CD4-positive, alpha-beta T cell treated with Interleukin-17A for 1 hour (primary cell): ENCODE data around the gene CFAP68.

Experiments used
- DNase-seq: peaks from one replicate; pipeline ENCODE4 v3.0.0-alpha.2; 2020

CFAP68 gene, protein sequence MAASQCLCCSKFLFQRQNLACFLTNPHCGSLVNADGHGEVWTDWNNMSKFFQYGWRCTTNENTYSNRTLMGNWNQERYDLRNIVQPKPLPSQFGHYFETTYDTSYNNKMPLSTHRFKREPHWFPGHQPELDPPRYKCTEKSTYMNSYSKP

DNA sequence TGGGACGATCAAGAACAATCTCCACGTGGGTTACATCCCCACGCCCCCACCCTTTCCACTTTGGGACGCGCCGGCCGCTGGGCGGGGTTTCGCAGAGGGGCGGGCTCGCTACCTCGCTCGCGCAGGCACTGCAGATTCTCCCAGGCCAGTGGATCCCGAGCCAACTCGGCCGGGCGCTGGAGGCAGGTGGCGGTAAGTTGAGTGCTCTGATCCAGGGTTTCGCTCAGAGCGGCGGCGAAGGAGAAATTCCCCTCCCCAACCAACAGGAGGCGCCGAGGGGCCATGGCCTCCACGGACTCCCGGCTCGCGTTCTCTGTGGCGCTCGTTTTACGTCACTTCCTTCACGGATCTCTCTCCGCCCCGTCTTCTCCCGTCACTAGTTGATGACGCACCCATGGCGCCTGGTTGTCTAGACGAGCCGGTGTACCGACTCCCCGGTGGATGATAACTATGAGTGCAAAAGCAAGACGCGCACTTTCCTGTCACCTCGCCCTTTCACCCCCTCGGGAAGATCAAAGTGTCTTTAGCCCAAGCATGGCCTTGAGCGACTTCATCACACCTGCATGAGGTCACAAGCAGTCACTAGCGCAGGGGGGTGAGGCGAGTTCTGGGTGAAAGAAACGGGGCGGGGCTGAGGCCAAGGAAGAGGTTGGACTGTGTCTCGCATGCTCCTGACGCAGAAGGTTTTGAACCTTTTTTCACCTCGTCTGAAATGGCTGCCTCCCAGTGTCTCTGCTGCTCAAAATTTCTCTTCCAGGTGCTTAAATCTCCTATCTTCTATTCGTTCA lies at the start of gene CFAP68, which contains the start of gene FDXACB1:
CFAP68 (plus strand) TSS at position 693 of the 788 bp plus-strand sequence; CDS start at position 713, 20 bp downstream.
FDXACB1 (minus strand) TSS at position 317 of the 788 bp plus-strand sequence; CDS start at position 284, 33 bp downstream.
- DNase-seq = peak; percentile 97

DNA sequence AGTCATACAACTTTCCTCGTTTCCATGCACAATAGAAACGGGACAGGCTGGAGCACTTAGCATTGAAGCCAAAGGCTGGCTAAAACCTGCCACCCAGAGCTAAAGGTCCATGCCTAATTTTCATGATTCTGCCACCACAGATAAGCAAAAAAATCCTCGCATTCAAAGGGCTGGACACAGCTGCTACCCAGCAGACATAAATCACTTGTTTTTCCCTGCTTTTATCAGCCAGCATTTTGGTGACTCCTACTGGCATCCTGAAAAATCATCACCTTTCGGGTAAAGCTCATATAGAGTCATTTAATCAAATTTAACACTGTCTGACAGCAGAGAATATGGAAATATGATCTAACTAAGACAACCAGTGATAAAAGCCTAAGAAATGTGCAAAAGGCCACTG lies 45.8 kb upstream of the CFAP68 start:
- DNase-seq = no peak

DNA sequence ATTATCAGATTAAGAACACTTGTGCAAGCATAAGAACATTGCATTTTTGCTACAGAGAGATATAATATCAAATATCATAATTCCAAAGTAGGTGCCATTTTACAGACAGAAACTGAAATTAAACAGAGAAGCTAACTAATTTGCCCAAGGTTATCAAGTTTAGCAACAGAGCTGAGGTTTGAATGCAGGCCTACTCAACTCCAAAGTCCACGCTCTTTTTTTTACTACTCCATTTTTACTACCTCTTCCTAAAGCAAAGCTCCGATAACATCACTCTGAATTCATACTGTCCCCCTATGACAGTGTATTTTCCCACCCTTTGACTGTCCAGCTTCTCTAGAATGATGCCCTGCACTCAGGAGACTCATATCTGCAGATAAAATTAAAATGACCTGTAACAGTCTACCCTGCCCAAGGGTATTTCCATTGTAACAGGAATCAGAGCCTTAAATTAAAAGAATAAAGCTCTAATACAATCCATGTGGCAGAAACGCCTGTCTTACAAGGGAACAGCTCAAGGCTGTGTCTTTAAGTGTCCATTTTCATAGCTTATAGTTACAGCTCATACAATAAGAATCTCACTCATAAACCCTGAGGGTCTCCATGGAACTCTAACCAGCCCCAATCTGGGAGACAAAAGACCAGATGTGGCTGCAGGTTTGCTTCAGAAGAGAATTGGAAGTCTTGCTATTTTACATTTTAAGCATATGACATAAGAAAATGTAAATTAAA lies 44.7 kb upstream of the CFAP68 start:
- DNase-seq = no peak

DNA sequence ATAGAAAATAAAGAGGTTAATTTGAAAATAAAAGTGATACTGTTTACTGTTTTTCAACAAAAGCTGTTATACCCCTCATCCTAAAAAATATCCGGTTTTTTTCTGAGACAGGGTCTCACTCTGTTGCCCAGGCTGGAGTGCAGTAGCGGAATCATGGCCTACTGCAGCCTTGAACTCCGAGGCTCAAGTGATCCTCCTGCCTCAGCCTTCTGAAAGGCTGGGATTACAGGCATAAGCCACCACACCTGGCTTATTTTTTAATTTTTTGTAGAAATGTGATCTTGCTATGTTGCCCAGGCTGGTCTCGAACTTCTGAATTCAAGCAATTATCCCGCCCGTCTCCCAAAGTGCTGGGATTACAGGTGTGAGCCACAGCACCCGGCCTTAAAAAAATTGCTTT lies 43.7 kb upstream of the CFAP68 start:
- no peak for DNase-seq

DNA sequence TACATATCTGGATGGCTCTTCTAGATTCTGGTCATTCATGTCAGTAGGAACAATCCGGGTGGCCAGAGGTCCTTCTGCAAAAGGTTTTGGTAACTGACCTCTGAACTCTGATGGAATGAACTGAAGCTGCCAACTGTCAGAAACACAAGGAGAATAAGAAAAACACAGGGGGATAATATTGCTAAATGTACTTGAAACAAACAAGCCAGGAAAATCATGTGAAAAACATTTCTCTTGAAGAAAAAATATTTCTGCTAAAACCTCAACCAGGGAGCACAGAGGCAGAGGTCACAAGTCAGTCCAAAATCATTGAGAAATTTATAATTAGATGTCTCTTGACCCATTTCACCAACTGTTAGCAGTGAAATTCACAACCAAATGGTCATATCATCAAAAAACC lies 43.2 kb upstream of the CFAP68 start:
- no peak for DNase-seq

DNA sequence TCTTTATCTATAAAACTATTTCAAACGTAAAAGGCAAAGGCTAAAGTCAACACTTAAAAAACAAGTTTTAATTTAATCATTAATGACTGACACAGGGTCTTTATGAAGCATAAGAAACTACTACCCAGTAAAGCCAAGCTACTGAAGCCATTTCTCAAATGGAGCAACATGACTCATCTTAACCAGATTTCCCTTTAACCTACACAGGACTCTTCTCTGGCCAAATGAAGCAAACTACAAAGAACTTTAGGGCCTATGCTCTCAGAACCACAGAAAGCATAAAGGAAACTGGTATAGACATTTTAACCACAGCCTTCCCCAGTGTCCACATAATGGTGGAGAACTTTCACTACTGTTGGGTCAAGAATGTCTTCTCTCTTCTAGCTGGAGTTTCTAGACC lies 42.6 kb upstream of the CFAP68 start:
- DNase-seq = no peak

DNA sequence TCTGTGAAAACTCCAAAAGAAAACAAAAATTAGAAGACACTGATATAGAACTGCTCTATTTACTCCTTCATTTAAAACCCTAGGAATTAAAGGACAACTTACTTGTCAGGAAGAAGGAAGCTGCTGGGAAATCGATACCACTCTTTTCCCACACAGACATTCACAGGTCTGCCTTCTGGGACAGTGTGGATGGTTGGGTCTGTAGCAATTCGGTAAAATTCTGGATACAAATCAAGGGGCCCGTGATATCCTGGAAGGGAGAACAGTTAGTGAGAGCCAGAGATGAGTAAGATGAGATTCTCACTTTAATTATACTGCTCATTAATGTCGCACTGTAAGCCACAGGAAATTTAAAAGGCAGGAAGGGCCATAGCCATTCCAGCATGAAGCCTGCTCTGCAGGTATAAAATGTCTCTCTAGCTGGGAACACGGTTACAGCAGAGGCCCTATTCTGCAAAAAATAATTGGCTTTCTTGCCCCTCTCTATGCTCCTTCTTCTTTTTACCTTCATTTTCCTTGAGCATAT lies 41.9 kb upstream of the CFAP68 start:
- DNase-seq = no peak

DNA sequence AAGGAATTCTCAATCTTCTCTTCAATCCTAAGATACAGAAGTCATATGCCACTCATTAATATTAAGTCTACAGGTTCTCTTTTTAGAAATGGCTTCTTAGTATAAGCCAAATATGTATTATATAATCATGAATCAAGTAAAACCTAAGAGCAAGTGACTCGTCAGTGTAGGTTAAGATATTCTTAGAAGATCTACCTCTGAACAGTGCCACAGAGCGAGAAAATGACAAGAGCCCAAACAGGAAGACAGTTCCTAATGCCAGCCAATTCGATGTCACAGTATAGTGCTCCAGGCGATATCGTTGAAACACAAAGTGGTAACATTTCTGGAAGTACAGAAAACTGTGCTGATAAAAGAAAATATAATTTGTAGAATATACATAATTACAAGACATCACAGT lies 41.3 kb upstream of the CFAP68 start:
- no peak for DNase-seq

DNA sequence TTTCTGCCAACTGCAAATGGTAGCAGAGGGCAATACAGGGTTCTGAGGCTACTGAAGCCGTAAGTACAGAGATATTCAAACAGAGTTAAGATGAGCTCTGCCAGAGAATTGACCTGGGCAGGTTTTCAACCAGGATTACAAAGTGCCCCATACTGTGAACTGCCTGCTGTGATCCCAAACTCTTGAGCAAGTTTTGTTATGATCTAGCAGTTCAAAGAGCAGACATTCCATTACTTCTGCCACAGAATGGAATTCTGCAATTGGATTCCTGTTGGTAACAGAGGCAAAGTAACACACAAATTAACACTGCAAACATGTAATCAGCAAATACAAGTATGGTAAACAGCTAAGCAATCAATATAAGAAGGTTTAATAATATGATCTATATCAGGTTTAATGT lies 39.2 kb upstream of the CFAP68 start:
- DNase-seq = no peak

DNA sequence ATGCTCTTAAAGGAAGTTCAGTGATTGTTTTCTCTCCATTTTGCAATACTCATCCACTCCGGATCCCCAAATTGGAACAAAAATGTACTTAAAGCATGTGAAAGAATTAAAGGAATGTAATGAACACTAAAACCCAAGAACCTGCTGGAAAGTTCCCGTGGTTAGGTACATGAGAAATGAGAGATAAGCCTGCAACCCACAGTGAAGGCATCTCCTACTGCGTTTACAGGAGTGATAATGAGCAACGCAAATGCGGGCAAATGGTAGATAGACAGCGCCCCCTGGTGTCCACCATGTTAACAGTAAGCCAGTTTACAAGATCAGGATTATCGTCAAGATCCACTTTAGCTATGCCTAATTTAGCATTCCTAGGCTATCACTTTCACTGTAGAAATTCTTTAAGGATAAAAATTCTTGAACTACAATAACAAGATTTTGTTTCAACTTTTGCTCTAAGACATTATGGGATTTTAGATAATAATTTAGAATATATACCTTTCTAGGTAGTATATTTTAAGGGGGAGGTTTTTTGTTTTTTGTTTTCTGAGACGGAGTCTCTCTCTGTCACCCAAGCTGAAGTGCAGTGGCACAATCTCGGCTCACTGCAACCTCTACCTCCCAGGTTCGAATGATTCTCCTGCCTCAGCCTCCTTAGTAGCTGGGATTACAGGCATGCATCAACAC lies 37.8 kb upstream of the CFAP68 start:
- DNase-seq = peak; percentile 84

DNA sequence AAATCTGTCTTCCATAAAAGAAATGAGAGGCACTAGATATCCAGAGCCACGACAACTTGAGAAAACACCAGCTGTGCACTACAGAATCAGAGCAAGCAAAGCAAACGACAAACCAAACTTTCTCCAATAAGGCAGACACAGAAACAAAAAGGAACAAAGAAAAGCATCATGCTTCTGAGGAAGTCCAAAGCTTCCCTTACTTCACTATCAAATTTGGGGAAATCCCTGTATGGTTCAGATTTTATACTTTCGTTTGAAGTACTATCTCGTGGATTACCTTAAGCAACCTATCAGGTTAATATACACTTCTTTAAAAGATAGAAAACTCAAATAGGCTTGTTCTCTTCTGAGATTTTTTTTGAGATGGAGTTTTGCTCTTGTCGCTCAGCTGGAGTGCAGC lies 35.7 kb upstream of the CFAP68 start:
- no peak for DNase-seq

DNA sequence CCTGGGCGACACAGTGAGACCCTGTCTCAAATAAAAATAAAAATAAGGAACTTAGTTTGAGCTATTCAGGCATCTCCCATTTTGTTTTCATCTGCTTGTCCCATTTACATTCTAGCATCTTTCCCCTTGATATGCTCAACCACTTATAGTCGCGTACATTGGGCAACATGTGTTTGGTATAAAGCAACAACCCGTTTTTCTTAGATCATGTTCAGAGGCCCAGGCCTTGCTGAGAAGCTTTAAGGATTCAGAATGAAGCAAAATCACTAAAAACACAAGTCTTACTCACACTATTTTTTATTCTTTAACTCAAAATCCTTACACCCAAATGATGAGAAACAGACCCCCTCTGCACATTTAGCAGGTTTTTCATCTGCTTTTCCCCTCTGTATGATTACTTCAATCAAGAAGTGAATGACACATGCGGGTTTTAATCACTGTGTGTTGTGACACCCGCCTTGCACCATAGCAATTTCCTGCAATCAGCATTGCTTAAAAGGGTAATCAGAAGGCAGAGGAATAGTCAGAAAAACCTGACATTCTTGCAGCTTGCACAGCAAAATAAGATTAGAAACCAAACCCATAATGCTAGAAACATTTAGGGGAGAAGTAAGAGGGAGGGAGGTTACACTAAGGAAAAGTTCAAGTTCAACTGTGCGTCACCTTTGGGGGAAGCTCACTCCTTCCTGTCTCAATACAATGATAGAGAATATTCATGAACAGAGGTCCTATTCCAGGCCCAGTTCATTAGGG lies 33.9 kb upstream of the CFAP68 start:
- no peak for DNase-seq

DNA sequence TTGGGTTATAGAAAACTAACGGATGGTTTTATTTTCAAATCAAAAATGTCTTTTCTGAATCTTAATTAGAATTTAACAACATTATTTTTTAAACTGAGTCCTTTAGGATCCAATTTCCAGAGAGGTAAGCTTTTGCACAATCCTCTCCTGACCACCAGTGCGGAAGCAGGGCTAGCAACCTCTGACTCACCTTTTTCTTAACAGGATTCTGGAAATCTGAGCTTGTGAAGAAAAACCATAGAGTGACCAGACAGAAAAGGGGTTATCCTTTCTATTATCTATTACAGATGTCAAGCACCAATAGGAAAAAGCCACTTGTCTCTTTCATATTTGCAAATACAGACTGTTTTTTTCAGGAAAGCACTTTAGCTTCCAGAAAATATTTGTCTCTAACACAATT lies 33.3 kb upstream of the CFAP68 start:
- no peak for DNase-seq

DNA sequence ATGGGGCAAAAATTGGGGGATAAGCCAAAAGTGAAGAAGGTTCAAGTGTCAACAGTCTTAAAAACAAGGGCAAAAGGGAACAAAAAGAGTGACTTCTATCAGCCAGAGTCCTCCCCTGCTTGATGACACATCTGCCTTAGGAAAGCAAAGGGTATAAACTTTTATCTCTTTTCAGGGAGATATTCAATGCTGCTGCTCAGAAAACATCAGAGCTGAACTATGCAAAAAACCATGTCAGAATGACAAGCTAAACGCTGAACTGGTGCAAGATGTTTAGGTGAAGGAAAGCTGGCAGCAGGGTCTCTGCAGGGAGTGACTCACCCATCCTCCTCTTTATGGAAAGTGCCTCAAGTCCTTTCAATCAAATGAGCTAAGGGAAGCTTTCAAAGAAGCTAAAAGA lies 32.7 kb upstream of the CFAP68 start:
- no peak for DNase-seq

DNA sequence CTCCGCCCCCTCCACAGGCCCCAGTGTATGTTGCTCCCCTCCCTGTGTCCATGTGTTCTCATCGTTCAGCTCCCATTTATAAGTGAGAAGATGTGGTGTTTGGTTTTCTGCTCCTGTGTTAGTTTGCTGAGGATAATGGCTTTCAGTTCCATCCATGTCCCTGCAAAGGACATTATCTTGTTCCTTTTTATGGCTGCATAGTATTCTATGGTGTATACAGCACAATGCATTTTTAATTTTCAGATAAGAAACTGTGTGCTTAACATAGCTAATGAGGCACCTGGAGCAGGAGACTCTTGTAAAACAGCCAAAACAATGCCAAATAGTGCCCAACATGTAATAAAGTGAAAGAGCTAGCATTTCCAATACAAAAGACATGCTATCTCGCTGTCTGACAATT lies 29.7 kb upstream of the CFAP68 start:
- no peak for DNase-seq

DNA sequence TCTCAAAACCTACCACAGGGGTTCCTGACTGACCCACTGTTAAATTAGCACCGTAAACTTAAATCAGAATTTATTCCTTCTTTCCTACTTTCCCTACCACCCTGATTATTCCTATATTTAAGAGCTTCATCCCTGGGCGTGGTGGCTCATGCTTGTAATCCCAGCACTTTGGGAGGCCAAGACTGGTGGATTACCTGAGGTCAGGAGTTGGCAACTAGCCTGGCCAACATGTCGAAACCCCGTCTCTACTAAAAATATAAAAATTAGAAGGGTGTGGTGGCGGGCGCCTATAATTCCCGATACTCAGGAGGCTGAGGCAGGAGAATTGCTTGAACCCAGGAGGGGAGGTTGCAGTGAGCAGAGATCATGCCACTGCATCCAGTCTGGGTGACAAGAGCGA lies 28.3 kb upstream of the CFAP68 start:
- DNase-seq = no peak

DNA sequence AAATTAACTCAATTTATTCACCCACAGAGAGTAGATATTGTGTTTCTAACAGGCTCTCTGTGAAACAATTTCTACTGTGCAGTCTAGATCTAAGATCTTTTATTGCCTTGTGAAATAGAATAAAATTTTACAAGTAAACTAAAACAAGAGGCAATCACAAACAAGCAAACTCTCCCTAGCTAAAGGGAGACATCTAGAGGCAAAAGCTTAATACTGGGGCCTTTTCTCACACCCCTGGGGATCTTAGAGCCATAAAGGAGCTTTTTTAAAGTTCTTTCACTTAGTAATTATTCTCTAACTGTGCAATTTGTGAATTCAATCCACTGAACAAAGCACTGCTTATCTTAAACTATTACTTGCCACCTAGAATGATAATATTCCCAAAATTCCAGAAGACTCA lies 27.7 kb upstream of the CFAP68 start:
- DNase-seq = no peak

DNA sequence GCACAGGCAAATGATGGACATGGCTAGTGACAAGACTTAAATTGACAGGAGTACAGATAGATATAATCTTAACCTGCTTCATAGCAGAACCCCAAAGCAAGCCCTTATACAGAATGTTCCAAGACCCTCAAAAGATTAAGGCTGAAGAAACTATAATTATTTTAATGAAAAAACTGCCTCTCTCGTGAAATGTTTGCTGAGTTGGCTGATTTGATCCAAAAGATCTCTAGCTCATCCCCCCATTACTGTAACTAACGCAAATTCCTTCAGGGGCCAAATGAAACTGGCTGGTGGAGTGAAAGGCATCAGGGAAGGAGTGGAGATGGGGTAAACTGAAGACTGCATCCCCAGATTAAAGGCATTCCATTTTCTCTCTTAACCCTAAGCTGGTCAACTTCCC lies 27.2 kb upstream of the CFAP68 start:
- no peak for DNase-seq

DNA sequence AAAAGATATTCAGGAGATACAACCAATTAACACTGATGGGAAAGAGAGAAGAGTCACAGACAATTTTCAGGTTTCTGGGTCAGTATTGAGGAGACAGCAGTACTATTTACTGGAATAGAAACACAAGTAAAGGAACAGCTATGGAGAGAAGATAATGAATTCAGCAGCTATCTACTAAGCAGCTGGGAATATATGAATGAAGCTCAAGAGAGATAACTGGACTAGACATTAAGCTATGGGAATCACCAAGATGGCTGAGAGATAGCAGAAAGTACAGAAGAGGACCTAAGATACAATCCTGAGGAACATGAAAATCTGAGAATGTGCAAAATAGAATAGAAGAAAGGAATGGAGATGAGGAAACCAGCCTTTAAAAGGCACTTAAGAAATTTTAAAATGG lies 23.8 kb upstream of the CFAP68 start:
- DNase-seq = no peak

DNA sequence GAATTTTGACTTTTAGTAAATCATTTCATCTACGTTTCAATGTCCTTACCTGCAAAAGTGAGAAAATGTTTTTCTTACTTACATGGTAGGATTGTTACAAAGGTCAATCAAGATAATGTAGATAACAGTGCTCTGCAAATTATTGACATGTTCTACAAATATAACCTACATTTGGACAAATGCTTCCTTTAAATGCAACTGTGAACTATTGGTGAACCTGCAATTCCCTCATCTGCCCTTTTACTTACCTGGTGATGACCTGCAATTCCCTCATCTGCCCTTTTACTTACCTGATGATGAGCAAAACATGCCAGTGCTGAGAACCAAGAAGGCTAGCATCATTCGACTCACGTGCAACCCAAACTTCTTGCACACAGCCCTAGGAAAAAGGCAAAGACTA lies 19.1 kb upstream of the CFAP68 start:
- no peak for DNase-seq

DNA sequence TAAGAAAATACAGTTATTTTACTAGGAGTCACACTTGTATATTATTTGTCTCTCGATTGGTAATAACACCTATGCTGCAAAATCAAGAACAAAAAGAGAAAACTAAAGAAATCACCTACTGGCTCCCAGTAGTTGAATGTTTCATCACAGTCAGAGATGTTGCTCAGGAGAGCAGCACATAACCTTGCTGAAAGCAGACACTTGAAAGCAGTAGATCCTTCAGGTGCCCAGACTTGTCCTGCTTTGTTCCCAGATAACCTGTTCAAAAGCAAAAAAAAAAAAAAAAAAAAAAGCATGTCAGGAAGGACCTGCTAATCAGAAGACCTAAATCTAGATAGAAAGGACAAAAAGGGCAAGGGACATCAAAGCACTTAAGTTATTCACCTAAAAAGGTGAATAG lies 9.2 kb upstream of the CFAP68 start:
- no peak for DNase-seq

DNA sequence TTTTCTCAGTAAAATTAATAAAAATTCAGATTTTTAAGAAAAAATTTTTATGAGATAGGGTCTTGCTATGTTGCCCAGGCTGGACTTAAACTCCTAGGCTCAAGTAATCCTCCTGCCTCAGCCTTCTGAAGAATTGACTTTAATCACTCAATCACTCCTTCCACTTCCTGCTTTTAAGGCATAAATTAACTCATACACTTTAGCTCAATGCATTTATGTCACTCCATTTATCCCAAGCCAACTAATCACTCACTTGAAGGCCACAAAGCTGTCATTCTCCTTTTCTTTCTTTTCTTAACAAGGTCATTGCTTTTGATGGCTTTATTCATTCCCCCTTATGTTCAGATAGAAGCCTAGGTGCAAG lies 8.8 kb upstream of the CFAP68 start:
- DNase-seq = no peak
